OCI-LY7 (cell line): ENCODE measurements around the gene SBF1. TPM values are rescaled to one million over a fixed set of nuclear protein-coding genes. Genes with fewer than 3 reads are reported as not detected.

Source experiments
- BruUV-seq: library from RNA; stranded (reverse); fragments of 400-500 nt; replicated peaks from 2 replicates; lab custom pipeline; 2021; lab: Mats Ljungman, UMichigan
- CTCF ChIA-PET: fragments of 300-600 bp; sonication (Branson Sonifier 250); formaldehyde crosslinking; loops from one replicate; lab custom pipeline; 2022; ENCODE audit warnings: antibody characterized with exemption; ENCODE audit not compliant: unreplicated experiment; lab: Charles Lee
- POLR2A ChIA-PET: fragments of 300-600 bp; sonication (Branson Sonifier 250); formaldehyde crosslinking; loops from one replicate; lab custom pipeline; 2022; ENCODE audit warnings: antibody characterized with exemption; lab: Charles Lee
- DNase-seq: peaks from one replicate; pipeline ENCODE4 v3.0.0-alpha.2; 2015; ENCODE audit warnings: low spot score
- H2AFZ ChIP-seq: fragments of 200-600 bp; sonication (generic), shearing (Covaris generic); 2 replicates; pipeline ENCODE4 v1.6.1; 2014; ENCODE audit warnings: mild to moderate bottlenecking, antibody characterized with exemption, low read length, moderate library complexity
- H3K27ac ChIP-seq: fragments of 200-600 bp; sonication (generic); 2 replicates; pipeline ENCODE4 v1.5.1; 2014; ENCODE audit warnings: mixed run types, low read depth, mild to moderate bottlenecking, moderate library complexity, low read length, inconsistent platforms; ENCODE audit not compliant: poor library complexity, severe bottlenecking
- H3K36me3 ChIP-seq: fragments of 200-600 bp; sonication (generic); 2 replicates; pipeline ENCODE4 v1.6.1; 2014; ENCODE audit warnings: mild to moderate bottlenecking, antibody characterized with exemption, low read length, moderate library complexity, mixed read lengths; ENCODE audit not compliant: insufficient read depth
- H3K4me1 ChIP-seq: fragments of 200-600 bp; sonication (generic); 2 replicates; pipeline ENCODE4 v1.5.1; 2014; ENCODE audit warnings: mild to moderate bottlenecking, low read length; ENCODE audit not compliant: insufficient read depth, poor library complexity, severe bottlenecking
- H3K4me2 ChIP-seq: fragments of 200-600 bp; sonication (generic); 2 replicates; pipeline ENCODE4 v1.6.1; 2014; ENCODE audit warnings: mild to moderate bottlenecking, low read length
- H3K4me3 ChIP-seq: fragments of 200-600 bp; sonication (generic); 2 replicates; pipeline ENCODE4 v1.5.1; 2014; ENCODE audit warnings: mild to moderate bottlenecking, low read depth, low read length; ENCODE audit not compliant: poor library complexity, severe bottlenecking
- H3K79me2 ChIP-seq: fragments of 200-600 bp; sonication (generic); 2 replicates; pipeline ENCODE4 v1.6.1; 2016; ENCODE audit warnings: low read depth, mild to moderate bottlenecking, low read length, moderate library complexity, mixed read lengths; ENCODE audit not compliant: insufficient read depth
- H3K9me2 ChIP-seq: fragments of 200-600 bp; sonication (generic); 2 replicates; pipeline ENCODE4 v1.6.1; 2016; ENCODE audit warnings: mild to moderate bottlenecking, low read length, mixed read lengths; ENCODE audit not compliant: insufficient read depth
- H3K9me3 ChIP-seq: fragments of 200-600 bp; sonication (generic); 2 replicates; pipeline ENCODE4 v1.6.1; 2014; ENCODE audit warnings: mild to moderate bottlenecking, mixed run types, low read length, mixed read lengths
- H4K20me1 ChIP-seq: fragments of 200-600 bp; sonication (generic); 2 replicates; pipeline ENCODE4 v1.6.1; 2014; ENCODE audit warnings: mild to moderate bottlenecking, antibody characterized with exemption, low read length, moderate library complexity, mixed read lengths; ENCODE audit not compliant: insufficient read depth
- EZH2phosphoT487 ChIP-seq: fragments of 200-600 bp; sonication (generic); IDR thresholded peaks from 2 replicates; pipeline ENCODE4 v1.6.1; 2018; ENCODE audit warnings: low read depth, borderline replicate concordance, mild to moderate bottlenecking, mixed run types, antibody characterized with exemption, low read length, moderate library complexity, mixed read lengths
- intact Hi-C: fragments of 100-400 bp; cut with micrococcal nuclease; formaldehyde crosslinking; loops from one replicate; pipeline ENCODE4 v1.10.0; 2022; ENCODE audit not compliant: unreplicated experiment
- total RNA-seq, 2 experiments: library from RNA; depleted of rRNA in 1 of 2; stranded (reverse); fragments of >200 nt in 1 of 2; shearing (Covaris generic) in 1 of 2; gene quantifications; 2 replicates each; pipeline ENCODE4 v1.2.3, GENCODE V29; 2014 to 2022
- TF ChIP-seq, protein P1 (sequence below): fragments of 200-600 bp; sonication (generic); conservative IDR thresholded peaks from 2 replicates; pipeline ENCODE4 v1.5.1; 2014; ENCODE audit warnings: mild to moderate bottlenecking, antibody characterized with exemption, low read length, moderate library complexity, mixed read lengths

Gene SBF1
- total RNA-seq, 2 experiments from 2014 or later, result 177 to 181 TPM

DNA sequence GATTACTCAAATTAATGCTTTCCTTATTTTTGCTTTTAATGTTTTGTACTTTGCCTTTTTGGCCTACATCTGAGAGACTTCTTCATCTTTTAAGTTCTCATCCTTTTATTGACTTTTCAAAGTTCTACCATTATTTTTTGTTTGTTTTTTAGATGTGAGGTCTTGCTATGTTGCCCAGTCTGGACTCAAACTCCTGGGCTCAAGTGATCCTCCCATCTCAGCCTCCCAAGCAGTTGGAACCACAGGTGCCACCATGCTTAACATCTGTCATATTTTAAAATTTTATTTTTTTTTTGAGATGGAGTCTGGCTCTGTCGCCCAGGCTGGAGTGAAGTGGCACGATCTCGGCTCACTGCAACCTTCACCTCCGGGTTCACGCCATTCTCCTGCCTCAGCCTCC is 73.9 kb downstream of the SBF1 start:
- ChIA-PET POLR2A (interaction anchor here (0.6 kb wide), 1 partner anchor 230 kb away, joined by 3 read pairs; no protein-coding TSS in a partner anchor), CTCF (no interaction called here)
- TF ChIP-seq, protein P1, sequence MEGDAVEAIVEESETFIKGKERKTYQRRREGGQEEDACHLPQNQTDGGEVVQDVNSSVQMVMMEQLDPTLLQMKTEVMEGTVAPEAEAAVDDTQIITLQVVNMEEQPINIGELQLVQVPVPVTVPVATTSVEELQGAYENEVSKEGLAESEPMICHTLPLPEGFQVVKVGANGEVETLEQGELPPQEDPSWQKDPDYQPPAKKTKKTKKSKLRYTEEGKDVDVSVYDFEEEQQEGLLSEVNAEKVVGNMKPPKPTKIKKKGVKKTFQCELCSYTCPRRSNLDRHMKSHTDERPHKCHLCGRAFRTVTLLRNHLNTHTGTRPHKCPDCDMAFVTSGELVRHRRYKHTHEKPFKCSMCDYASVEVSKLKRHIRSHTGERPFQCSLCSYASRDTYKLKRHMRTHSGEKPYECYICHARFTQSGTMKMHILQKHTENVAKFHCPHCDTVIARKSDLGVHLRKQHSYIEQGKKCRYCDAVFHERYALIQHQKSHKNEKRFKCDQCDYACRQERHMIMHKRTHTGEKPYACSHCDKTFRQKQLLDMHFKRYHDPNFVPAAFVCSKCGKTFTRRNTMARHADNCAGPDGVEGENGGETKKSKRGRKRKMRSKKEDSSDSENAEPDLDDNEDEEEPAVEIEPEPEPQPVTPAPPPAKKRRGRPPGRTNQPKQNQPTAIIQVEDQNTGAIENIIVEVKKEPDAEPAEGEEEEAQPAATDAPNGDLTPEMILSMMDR, result no peak
- no peak for TF ChIP-seq EZH2phosphoT487

DNA sequence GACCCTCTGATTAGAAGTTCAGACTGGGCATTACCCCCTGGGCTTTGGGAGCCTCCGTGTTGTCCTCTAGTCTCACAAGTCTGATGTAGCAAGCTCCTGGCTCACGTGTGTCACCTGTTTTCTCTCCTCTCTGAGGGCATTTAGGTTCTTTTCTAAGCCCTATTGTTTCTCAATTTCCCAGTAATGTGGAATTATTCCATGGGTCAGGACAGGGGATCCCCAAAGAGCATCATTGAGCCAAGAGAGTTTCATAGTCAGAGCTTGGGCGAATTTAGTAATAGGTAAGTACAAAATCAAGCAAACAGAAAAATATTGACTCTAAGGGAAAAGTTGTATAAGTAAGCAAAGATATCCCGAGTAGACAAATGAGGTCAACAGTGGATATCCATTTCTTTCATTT is 74.4 kb downstream of the SBF1 start:
- Histone ChIP-seq H3K36me3 (peaks cover 69% of the 10 kb centered on the region), H3K4me1 (no peaks in the 10 kb centered on the region), H3K4me3 (no peak overlapping the region), H3K9me3 (no peaks in the 10 kb centered on the region), H4K20me1 (no peaks in the 10 kb centered on the region), H3K27ac (no peak overlapping the region), H2AFZ (no peak overlapping the region), H3K79me2 (no peaks in the 10 kb centered on the region), H3K9me2 (no peaks in the 10 kb centered on the region), H3K4me2 (no peak overlapping the region)
- no TSS peak for BruUV-seq
- no peak for DNase-seq
- intact Hi-C loops, result no loop called here
- ChIA-PET CTCF (no interaction called here), POLR2A (interaction anchor here (0.6 kb wide), 2 partner anchors 70 to 231 kb away, joined by 3 read pairs; no protein-coding TSS in a partner anchor)
- no peak for TF ChIP-seq EZH2phosphoT487
- TF ChIP-seq, protein P1, result no peak

More for the DNA sequence above, 73.9 kb downstream of the SBF1 start:
- Histone ChIP-seq H3K9me3 (no peaks in the 10 kb centered on the region), H4K20me1 (no peaks in the 10 kb centered on the region), H3K79me2 (no peaks in the 10 kb centered on the region), H3K4me3 (no peak overlapping the region), H3K27ac (no peak overlapping the region), H3K4me1 (no peaks in the 10 kb centered on the region), H2AFZ (no peak overlapping the region), H3K36me3 (peaks cover 66% of the 10 kb centered on the region), H3K9me2 (no peaks in the 10 kb centered on the region), H3K4me2 (no peak overlapping the region)
- no peak for DNase-seq
- intact Hi-C loops, result no loop called here
- no TSS peak for BruUV-seq

DNA sequence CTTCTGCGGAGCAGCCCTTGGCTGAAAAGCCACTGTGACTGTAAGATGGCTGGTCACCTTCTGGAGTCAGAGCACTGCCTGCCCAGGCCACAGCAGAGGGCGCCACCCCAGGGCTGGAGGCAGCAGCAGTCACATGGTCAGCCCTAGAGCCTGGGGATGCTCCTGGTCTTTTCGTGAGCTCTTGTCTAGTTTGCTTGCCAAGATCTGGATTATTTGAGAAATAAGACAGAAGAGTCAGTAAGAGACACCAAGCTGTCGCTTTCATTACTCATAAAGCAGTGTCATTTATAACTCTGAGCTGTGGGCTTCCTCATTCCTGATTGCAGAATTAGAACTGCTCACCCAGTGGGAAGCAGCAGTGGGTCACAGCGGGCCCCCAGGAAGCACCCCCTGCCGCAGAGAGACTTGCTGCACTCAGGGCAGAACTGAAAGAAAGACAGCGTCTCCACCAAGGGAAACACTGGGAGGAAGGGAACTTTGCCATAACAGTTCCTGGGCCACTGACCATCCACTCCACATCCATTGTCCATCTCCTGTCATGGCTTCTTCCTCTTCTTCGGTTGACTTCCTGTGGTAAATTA is 75.0 kb downstream of the SBF1 start:
- Histone ChIP-seq H3K9me2 (no peaks in the 10 kb centered on the region), H3K36me3 (peaks cover 72% of the 10 kb centered on the region), H3K4me3 (no peak overlapping the region), H3K9me3 (no peaks in the 10 kb centered on the region), H2AFZ (no peak overlapping the region), H4K20me1 (no peaks in the 10 kb centered on the region), H3K79me2 (no peaks in the 10 kb centered on the region), H3K4me2 (no peak overlapping the region), H3K4me1 (no peaks in the 10 kb centered on the region), H3K27ac (no peak overlapping the region)
- ChIA-PET CTCF (no interaction called here), POLR2A (interaction anchor here (0.6 kb wide), 1 partner anchor 71 kb away, joined by 3 read pairs; no protein-coding TSS in a partner anchor)
- intact Hi-C loops, result loop anchor here (1.0 kb wide), 1 partner anchor 98 kb away; no protein-coding TSS in a partner anchor
- TF ChIP-seq, protein P1, result peak; percentile 72
- no peak for TF ChIP-seq EZH2phosphoT487
- peak; percentile 44 for DNase-seq
- BruUV-seq, result no TSS peak
